CD14-positive monocyte (primary cell): ENCODE data around the gene GRIK4. TPM values are rescaled to one million over a fixed set of nuclear protein-coding genes. Genes with fewer than 3 reads are reported as not detected.

Experiments used
- DNase-seq, 3 donors: peaks; one replicate each; pipeline ENCODE4 v3.0.0-alpha.2; 2011 to 2022
- H2AFZ ChIP-seq: 2 replicates; pipeline ENCODE4 v1.6.0; 2012; ENCODE audit warnings: mild to moderate bottlenecking, low read depth, low read length, inconsistent platforms; ENCODE audit not compliant: insufficient read depth, poor library complexity, severe bottlenecking
- H3K27ac ChIP-seq, 2 donors: 1 replicate in 1 of 2; 2 replicates in 1 of 2; pipeline ENCODE4 v1.5.1; 2012 to 2013; ENCODE audit warnings: low read length in 2 of 2, control low read depth in 1 of 2, inconsistent platforms in 1 of 2, low read depth in 1 of 2, mild to moderate bottlenecking in 1 of 2
- H3K27me3 ChIP-seq, 2 donors: one replicate each; pipeline versions ENCODE4 v1.6.0 to v1.6.1; 2011 to 2013; ENCODE audit warnings: low read length in 2 of 2; ENCODE audit not compliant: control insufficient read depth in 2 of 2, insufficient read depth in 2 of 2
- H3K36me3 ChIP-seq, 2 donors: replicated peaks in 1 of 2; 1 replicate in 1 of 2; 2 replicates in 1 of 2; pipeline versions ENCODE4 v1.5.1 to v1.6.1; 2012 to 2013; ENCODE audit warnings: low read length in 2 of 2, control low read depth in 1 of 2, inconsistent platforms in 1 of 2, mild to moderate bottlenecking in 1 of 2; ENCODE audit not compliant: insufficient read depth in 2 of 2, control insufficient read depth in 1 of 2
- H3K4me1 ChIP-seq, 2 donors: 1 replicate in 1 of 2; 2 replicates in 1 of 2; pipeline versions ENCODE4 v1.5.1 to v1.6.1; 2012 to 2013; ENCODE audit warnings: low read length in 2 of 2, control low read depth in 1 of 2, inconsistent platforms in 1 of 2, mild to moderate bottlenecking in 1 of 2, moderate library complexity in 1 of 2; ENCODE audit not compliant: insufficient read depth in 2 of 2, control insufficient read depth in 1 of 2
- H3K4me2 ChIP-seq: replicated peaks from 2 replicates; pipeline ENCODE3; 2012; ENCODE audit warnings: low read length, moderate library complexity, mild to moderate bottlenecking; ENCODE audit not compliant: poor library complexity, severe bottlenecking; ENCODE audit errors: extremely low read depth
- H3K4me3 ChIP-seq, 3 experiments: fragments of 200-600 bp in 1 of 3; sonication (generic) in 1 of 3; replicated peaks in 1 of 3; 1 replicate in 2 of 3; 2 replicates in 1 of 3; pipeline ENCODE4 v1.5.1; 2011 to 2013; ENCODE audit warnings: low read length in 3 of 3, mild to moderate bottlenecking in 3 of 3, control low read depth in 2 of 3, low read depth in 2 of 3, inconsistent platforms in 1 of 3, moderate library complexity in 1 of 3
- H3K79me2 ChIP-seq: 2 replicates; pipeline ENCODE4 v1.6.0; 2012; ENCODE audit warnings: mild to moderate bottlenecking, control low read depth, inconsistent platforms, low read length, moderate library complexity; ENCODE audit not compliant: insufficient read depth
- H3K9ac ChIP-seq: 2 replicates; pipeline ENCODE4 v1.6.0; 2017; ENCODE audit warnings: low read length, mild to moderate bottlenecking; ENCODE audit not compliant: insufficient read depth, poor library complexity, severe bottlenecking
- H3K9me3 ChIP-seq, 2 donors: replicated peaks in 1 of 2; 1 replicate in 1 of 2; 2 replicates in 1 of 2; pipeline versions ENCODE4 v1.5.1 to v1.6.1; 2012 to 2013; ENCODE audit warnings: low read length in 2 of 2, control low read depth in 1 of 2; ENCODE audit not compliant: control insufficient read depth in 1 of 2, insufficient read depth in 1 of 2
- H4K20me1 ChIP-seq: 2 replicates; pipeline ENCODE4 v1.6.0; 2012; ENCODE audit warnings: mild to moderate bottlenecking, low read length, control low read depth, moderate library complexity; ENCODE audit not compliant: insufficient read depth
- H3K27ac Mint-ChIP-seq, 7 donors: one replicate each; pipeline ENCODE4 v1.8.0; 2020; ENCODE audit warnings: mild to moderate bottlenecking in 7 of 7, mixed read lengths in 7 of 7, moderate library complexity in 6 of 7, inconsistent platforms in 2 of 7
- H3K27me3 Mint-ChIP-seq, 3 donors: one replicate each; pipeline ENCODE4 v1.8.0; 2021 to 2022; ENCODE audit warnings: low read depth in 3 of 3, mild to moderate bottlenecking in 3 of 3, mixed read lengths in 3 of 3, moderate library complexity in 3 of 3, inconsistent platforms in 1 of 3
- H3K36me3 Mint-ChIP-seq, 2 donors: one replicate each; pipeline ENCODE4 v1.8.0; 2020; ENCODE audit warnings: mixed read lengths in 2 of 2, inconsistent platforms in 1 of 2, mild to moderate bottlenecking in 1 of 2
- H3K4me1 Mint-ChIP-seq: one replicate; pipeline ENCODE4 v1.8.0; 2020; ENCODE audit warnings: mild to moderate bottlenecking, mixed read lengths
- H3K4me3 Mint-ChIP-seq, 2 donors: one replicate each; pipeline ENCODE4 v1.8.0; 2020; ENCODE audit warnings: mild to moderate bottlenecking in 2 of 2, mixed read lengths in 2 of 2, moderate library complexity in 1 of 2
- H3K9me3 Mint-ChIP-seq, 7 donors: one replicate each; pipeline ENCODE4 v1.8.0; 2020 to 2022; ENCODE audit warnings: mixed read lengths in 7 of 7, mild to moderate bottlenecking in 6 of 7, moderate library complexity in 6 of 7, inconsistent platforms in 2 of 7
- WGBS: methylation state at CpG from one replicate; pipeline ENCODE4 v1.1.5; 2013; ENCODE audit warnings: missing lambda C conversion rate; ENCODE audit not compliant: insufficient coverage; 5-methylcytosine and 5-hydroxymethylcytosine counted together
- intact Hi-C, 2 donors: fragments of 100-400 bp; cut with micrococcal nuclease; formaldehyde crosslinking; loops; one replicate each; pipeline versions ENCODE4 v1.15.0 to v1.15.1; 2023
- polyA plus RNA-seq, 3 donors: library from polyadenylated mRNA; depleted of rRNA in 1 of 3; unstranded in 2 of 3; stranded (reverse) in 1 of 3; fragments of 300-500 nt in 2 of 3; fragments of >200 nt in 1 of 3; fragmentation: Illumina TruSeq in 2 of 3; gene quantifications; 1 replicate in 2 of 3; 2 replicates in 1 of 3; pipeline ENCODE4 v1.2.3, GENCODE V29; 2012 to 2021
- TF ChIP-seq, protein P1 (sequence below): fragments of 200-600 bp; IDR thresholded peaks from one replicate; pipeline ENCODE4 v1.8.0; 2022; ENCODE audit warnings: antibody characterized with exemption, mild to moderate bottlenecking

Gene GRIK4
- polyA plus RNA-seq, 3 donors = not detected

DNA sequence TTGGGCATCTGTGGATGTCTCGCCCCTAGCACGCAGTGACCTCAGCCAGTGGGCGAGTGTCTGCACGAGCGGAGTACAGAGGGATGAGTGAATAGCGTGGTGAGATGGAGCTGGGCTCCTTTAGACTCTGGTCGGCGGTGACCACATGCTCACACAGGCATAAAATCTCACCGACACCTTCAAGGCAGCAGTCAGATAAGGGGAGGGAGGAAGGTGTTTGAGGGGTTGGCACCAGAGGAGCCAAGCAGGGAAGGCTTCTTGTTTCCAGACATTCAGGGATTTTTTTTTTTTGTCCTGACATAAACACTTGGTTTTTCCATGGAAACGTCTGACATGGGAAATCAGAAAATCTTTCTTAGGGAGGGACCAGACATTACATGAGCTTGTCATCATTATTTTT lies 35.8 kb downstream of the GRIK4 start:
- peak overlapping the region in 1 of 7 donors; percentile 7 for H3K27ac Mint-ChIP-seq
- intact Hi-C loops = no loop called here
- Histone ChIP-seq H2AFZ (no peak overlapping the region), H3K9me3 (no peaks in the 10 kb centered on the region), H4K20me1 (no peaks in the 10 kb centered on the region), H3K36me3 (no peaks in the 10 kb centered on the region), H3K79me2 (no peaks in the 10 kb centered on the region), H3K27me3 (no peaks in the 10 kb centered on the region), H3K4me1 (peaks cover 0 to 10% of the 10 kb centered on the region in 2 donors), H3K27ac (no peak overlapping the region), H3K4me3 (no peak overlapping the region), H3K4me2 (no peak overlapping the region), H3K9ac (no peak overlapping the region)
- H3K9me3 Mint-ChIP-seq = peaks cover 0 to 3% (median 0%) of the 10 kb centered on the region in 7 donors
- H3K36me3 Mint-ChIP-seq = no peaks in the 10 kb centered on the region
- H3K27me3 Mint-ChIP-seq = peaks cover 3 to 15% (median 15%) of the 10 kb centered on the region in 3 donors
- peaks cover 13% of the 10 kb centered on the region for H3K4me1 Mint-ChIP-seq
- WGBS = 99% methylated on average over 7 of the region's 10 CpGs
- peak overlapping the region in 1 of 2 donors; percentile 9 for H3K4me3 Mint-ChIP-seq
- TF ChIP-seq, protein P1, sequence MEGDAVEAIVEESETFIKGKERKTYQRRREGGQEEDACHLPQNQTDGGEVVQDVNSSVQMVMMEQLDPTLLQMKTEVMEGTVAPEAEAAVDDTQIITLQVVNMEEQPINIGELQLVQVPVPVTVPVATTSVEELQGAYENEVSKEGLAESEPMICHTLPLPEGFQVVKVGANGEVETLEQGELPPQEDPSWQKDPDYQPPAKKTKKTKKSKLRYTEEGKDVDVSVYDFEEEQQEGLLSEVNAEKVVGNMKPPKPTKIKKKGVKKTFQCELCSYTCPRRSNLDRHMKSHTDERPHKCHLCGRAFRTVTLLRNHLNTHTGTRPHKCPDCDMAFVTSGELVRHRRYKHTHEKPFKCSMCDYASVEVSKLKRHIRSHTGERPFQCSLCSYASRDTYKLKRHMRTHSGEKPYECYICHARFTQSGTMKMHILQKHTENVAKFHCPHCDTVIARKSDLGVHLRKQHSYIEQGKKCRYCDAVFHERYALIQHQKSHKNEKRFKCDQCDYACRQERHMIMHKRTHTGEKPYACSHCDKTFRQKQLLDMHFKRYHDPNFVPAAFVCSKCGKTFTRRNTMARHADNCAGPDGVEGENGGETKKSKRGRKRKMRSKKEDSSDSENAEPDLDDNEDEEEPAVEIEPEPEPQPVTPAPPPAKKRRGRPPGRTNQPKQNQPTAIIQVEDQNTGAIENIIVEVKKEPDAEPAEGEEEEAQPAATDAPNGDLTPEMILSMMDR = no peak
- DNase-seq = no peak

DNA sequence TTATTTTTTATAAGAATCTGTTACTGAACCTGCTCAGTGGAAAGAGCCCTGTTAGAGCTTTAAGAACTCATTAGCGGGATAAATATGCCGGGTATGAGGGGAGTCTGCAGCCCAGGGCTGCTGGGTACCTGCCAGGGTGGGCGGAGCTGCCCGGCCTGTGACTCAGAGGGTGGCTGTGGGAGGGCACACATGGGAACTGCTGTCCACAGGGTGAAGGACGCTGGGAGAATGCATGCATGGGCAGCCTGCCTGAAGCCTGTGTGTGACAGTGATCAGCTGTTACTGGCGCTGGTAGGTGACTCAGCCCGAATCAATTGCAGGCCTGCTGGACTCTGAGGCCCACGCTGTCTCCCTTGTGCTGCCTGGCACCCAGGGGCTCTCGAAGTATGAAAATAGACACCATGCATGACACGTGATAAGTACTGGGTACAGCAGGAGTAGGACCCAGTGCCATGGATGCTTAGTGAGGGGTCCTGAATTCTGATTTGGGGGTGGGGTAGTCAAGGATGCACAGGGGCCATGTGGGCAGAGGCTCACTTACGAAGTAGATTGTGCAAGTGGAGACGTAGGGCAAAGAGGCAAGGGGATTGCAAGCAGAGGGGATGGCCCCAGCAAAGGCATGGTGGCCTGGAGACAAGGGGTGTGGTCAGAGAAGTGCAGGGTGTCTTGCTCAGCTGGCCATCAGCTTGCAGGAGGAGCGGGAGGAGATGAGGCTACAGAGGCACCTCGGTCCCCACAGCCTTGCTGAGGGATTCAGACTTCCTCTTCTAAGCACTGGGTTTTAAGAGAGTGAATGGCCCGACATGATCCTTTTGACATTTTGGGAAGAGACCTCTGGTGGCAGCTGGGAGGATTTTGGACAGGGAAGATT lies 36.5 kb downstream of the GRIK4 start:
- Mint-ChIP-seq H3K4me3 (peak overlapping the region in 1 of 2 donors; percentile 31), H3K27me3 (peaks cover 3 to 18% (median 15%) of the 10 kb centered on the region in 3 donors), H3K9me3 (peaks cover 0 to 2% (median 0%) of the 10 kb centered on the region in 7 donors), H3K4me1 (peaks cover 13% of the 10 kb centered on the region), H3K36me3 (no peaks in the 10 kb centered on the region), H3K27ac (no peak overlapping the region)
- TF ChIP-seq, protein P1 = no peak
- Histone ChIP-seq H3K9me3 (no peaks in the 10 kb centered on the region), H4K20me1 (no peaks in the 10 kb centered on the region), H3K27ac (no peak overlapping the region), H3K27me3 (no peaks in the 10 kb centered on the region), H3K36me3 (no peaks in the 10 kb centered on the region), H3K79me2 (no peaks in the 10 kb centered on the region), H3K4me3 (no peak overlapping the region), H2AFZ (no peak overlapping the region), H3K9ac (peak overlapping the region; percentile 2), H3K4me1 (peaks cover 0 to 10% of the 10 kb centered on the region in 2 donors), H3K4me2 (no peak overlapping the region)
- 80% methylated on average over 12 of the region's 15 CpGs for WGBS
- no peak for DNase-seq
- intact Hi-C loops = no loop called here
